GM12872 (cell line): Measurements from ENCODE around the gene EPB41.

Source experiments
- TF ChIP-seq, protein P1 (sequence below): IDR thresholded peaks from 3 replicates; pipeline ENCODE4 v1.5.1; 2011; ENCODE audit warnings: low read depth, mild to moderate bottlenecking, low read length, moderate library complexity; ENCODE audit not compliant: insufficient read depth

EPB41 gene

DNA sequence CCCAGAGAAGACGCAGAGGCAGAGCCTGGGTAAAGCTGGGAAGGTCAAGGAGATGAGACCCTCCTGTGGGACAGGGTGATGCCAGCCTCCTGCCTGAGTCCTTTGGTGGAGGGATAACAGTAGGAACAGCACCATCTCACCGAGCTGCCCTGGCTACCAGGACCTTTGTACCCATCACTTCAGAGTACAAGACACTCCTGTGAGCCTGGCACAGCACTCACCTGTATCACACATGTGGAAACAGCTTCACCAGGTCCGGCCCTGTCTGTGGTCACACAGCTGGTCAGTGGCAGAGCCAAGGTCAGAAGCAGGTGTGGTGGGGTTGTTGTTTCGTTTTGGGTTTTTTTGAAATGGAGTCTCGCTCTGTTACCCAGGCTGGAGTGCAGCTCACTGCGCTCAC lies 214.4 kb downstream of the EPB41 start:
- TF ChIP-seq, protein P1, sequence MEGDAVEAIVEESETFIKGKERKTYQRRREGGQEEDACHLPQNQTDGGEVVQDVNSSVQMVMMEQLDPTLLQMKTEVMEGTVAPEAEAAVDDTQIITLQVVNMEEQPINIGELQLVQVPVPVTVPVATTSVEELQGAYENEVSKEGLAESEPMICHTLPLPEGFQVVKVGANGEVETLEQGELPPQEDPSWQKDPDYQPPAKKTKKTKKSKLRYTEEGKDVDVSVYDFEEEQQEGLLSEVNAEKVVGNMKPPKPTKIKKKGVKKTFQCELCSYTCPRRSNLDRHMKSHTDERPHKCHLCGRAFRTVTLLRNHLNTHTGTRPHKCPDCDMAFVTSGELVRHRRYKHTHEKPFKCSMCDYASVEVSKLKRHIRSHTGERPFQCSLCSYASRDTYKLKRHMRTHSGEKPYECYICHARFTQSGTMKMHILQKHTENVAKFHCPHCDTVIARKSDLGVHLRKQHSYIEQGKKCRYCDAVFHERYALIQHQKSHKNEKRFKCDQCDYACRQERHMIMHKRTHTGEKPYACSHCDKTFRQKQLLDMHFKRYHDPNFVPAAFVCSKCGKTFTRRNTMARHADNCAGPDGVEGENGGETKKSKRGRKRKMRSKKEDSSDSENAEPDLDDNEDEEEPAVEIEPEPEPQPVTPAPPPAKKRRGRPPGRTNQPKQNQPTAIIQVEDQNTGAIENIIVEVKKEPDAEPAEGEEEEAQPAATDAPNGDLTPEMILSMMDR: no peak

- TF ChIP-seq, protein P1: no peak
These were observed 215.5 kb downstream of the EPB41 start for GRCh38 chr1:29129916-29130315.

GRCh38 chr1:29133861-29134694 lies 219.7 kb downstream of the EPB41 start:
- TF ChIP-seq, protein P1: no peak

DNA sequence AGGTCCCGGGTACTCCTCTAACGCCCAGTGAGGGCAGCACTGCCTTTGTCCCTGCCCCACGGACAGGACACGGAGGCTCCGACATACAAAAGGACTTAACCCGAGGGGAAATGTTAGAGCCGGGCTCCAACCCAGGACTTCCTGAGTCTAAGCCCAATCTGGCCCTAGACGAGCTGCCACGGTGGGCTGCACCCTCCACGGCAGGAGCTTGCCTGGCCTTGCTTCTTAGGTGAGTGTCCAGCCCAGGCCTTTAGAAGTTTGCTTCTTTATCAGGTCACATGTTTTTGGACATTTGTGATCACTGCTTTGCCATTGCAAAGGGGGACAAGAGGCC lies 220.3 kb downstream of the EPB41 start:
- TF ChIP-seq, protein P1: no peak

GRCh38 chr1:29136391-29136915 lies 222.1 kb downstream of the EPB41 start:
- TF ChIP-seq, protein P1: no peak

DNA sequence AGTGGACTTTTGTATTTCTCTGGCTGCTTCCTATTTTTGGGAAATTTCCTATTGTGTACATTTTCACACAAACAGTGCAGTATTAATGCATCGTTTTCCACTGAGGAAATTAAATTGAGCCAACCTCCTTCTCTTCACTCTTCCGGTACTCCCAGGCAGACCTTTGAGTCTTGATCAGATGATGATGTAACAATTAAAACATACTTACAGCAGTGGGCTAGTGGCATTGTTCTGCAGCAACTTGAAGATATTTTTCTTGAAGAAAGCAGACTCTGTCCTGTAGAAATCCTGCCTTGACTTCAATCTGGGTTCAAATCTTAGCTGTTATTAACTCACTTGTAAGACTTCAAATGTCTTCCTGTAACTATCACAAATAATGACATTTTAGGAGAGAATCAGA lies 228.3 kb downstream of the EPB41 start:
- TF ChIP-seq, protein P1: no peak

GRCh38 chr1:29144178-29144577 lies 229.8 kb downstream of the EPB41 start:
- TF ChIP-seq, protein P1: no peak
